GM06990 (cell line): ENCODE data around the gene TMEM72.

Source experiments
- DNase-seq: peaks from one replicate; pipeline ENCODE4 v3.0.0-alpha.2; 2011; ENCODE audit not compliant: insufficient read length; ENCODE audit errors: extremely low read depth
- H3K27me3 ChIP-seq: replicated peaks from 2 replicates; pipeline ENCODE4 v1.6.0; 2011; ENCODE audit warnings: low read length; ENCODE audit not compliant: control insufficient read depth, insufficient read depth
- H3K36me3 ChIP-seq: 2 replicates; pipeline ENCODE4 v1.5.1; 2011; ENCODE audit warnings: low read length; ENCODE audit not compliant: control insufficient read depth, insufficient read depth
- H3K4me3 ChIP-seq: replicated peaks from 2 replicates; pipeline ENCODE4 v1.5.1; 2011; ENCODE audit warnings: low read depth, mild to moderate bottlenecking, control low read depth, low read length
- CTCF ChIP-seq: IDR thresholded peaks from 2 replicates; pipeline ENCODE4 v1.5.1; 2011; ENCODE audit warnings: low read length, control low read depth, mild to moderate bottlenecking, inconsistent platforms; ENCODE audit not compliant: insufficient read depth, poor library complexity, severe bottlenecking

The TMEM72 gene

DNA sequence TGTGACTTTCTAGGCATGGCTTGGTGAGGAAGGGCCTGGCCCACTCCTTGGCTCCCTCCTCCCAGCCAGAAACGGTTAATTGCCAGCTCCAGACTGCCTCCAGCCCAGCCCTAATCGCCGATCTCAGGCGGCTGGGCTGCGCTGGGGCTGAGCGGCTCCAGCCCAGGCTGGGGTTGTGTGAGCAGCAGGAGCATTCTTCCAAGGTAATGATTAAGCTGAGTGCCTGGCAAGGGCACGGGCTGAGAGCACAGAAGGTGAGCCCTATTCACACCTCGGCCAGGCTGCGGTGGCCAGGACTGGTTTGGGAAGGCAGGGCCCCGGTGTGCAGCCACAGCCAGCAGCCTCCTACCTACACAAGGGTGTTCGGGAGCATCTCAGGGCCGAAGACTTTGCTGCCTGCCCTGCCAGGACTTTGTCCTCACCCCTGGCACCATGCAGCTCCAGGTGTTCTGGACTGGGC, at the start of gene TMEM72:
Gene TMEM72, plus strand, starts transcription at position 257 of the 460 bp plus-strand sequence. Its CDS starts 176 bp downstream, at position 433.
- Histone ChIP-seq H3K27me3 (no peaks in the 10 kb centered on the region; the same call in 1 of the 2 replicates), H3K4me3 (no peak within 1 kb of the TSS), H3K36me3 (no peaks in the 10 kb centered on the region)
- no peak for TF ChIP-seq CTCF
- DNase-seq = no peak

DNA sequence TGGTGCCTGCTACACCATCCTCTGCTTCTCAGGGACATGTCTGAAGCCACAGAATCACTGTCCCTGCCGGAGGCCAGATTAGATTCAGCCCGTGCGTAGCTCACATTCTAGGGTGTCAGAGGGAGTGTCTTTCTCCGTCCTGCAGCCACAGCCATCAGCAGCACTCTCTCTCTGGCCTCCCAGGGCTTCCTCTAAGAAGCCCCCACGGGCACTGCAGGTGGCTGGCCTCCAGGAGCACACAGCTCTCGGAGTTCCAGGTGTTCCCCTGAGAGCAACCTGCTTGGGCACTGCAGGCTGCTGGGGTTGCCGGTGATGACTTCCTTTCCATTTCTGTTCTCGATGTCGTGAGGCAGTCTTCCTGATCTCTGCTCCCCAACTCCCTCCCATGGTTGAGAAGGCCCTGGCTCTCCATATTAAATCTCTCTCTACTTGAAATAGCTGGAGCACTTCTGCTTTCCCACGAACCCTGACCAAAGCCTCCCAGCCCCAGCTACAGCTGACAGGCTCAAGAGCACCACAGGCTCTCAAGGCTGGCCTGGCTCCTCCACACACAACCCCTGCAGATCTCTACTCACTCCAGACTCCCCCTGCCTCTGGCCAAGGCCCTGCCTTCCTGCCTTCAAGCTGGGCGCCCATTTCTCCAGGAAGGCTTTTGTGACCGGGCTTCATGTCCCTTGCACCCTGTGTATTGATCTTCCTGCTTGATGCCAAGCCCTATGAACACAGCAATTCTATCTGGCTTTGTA, 49.0 kb upstream of the TMEM72 start:
- no peak overlapping the region for H3K4me3 ChIP-seq
- H3K27me3 ChIP-seq = no peaks in the 10 kb centered on the region; the same call in 1 of the 2 replicates
- TF ChIP-seq CTCF = no peak
- no peaks in the 10 kb centered on the region for H3K36me3 ChIP-seq
- no peak for DNase-seq

DNA sequence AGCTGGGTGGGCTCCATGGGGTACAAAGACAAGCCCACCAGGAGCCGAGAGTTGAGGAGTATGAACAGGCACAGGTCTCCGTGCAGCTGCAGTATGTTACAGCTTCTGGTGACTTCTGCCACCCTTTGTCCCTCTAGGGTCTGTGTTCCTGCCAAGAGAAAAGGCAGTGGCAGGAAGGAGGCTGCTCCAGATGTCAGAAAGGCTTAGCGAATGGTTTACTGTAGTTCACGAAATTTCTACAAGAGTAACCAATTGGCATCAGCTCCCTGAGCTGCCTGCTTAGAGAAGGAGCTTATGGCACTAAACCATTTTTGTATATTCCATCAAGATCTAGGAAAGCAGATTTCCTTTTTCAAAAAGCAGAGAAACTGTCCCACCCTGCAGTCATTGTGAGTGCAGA, 48.2 kb upstream of the TMEM72 start:
- DNase-seq = no peak
- no peak for TF ChIP-seq CTCF
- H3K27me3 ChIP-seq = no peaks in the 10 kb centered on the region; the same call in 1 of the 2 replicates
- H3K36me3 ChIP-seq = no peaks in the 10 kb centered on the region
- H3K4me3 ChIP-seq = no peak overlapping the region

DNA sequence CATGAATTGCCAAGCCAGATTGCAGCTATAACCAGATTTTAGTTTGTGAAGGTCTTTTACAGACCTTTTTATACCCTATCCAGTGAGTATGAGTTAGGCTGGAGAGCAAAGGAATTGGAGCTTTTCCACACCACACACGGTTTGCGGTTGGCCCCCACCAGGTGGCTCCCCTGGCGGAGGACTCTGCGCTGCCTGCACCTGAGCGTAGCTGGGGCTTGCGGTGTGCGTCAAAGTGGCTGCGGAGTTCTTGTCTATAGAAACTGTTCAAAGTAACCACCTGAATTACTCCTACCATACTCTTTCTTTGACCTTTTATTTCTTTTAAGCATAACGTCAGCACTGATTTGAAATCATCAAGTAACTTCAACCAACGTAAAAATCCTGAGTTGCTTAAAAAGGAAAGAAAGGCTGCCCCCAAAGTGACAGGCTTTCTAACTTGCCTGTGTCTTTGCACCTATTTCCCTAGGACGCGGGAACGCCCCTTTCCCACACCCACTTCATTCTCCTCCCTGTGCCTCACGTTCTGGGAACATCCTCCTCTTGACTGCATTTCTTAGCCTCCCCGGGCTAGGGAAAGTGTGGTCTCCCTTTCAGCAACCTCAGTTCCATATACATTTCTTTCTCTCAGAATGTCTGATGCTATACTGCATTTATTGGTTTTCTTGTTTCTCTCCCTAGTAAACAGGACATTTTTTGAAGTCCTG, 47.6 kb upstream of the TMEM72 start:
- Histone ChIP-seq H3K4me3 (no peak overlapping the region), H3K27me3 (no peaks in the 10 kb centered on the region; the same call in 1 of the 2 replicates), H3K36me3 (no peaks in the 10 kb centered on the region)
- DNase-seq = no peak
- peak; percentile 7 for TF ChIP-seq CTCF

- H3K27me3 ChIP-seq = no peaks in the 10 kb centered on the region; the same call in 1 of the 2 replicates
Measured at GRCh38 chr10:44864051-44864450, 47.1 kb upstream of the TMEM72 start.

More at GRCh38 chr10:44864051-44864450, 47.1 kb upstream of the TMEM72 start:
- DNase-seq = no peak
- Histone ChIP-seq H3K36me3 (no peaks in the 10 kb centered on the region), H3K4me3 (no peak overlapping the region)
- no peak for TF ChIP-seq CTCF
